ENCODE data around the gene SIRT6.
A peak's percentile ranks its signal among the peaks of the same experiment; 100 is the strongest.
"Not testable (repeated sequence)": the region's sequence is repeated elsewhere in the genome, so short reads cannot be mapped to it uniquely, and the experiment has no call there.

The SIRT6 gene

DNA sequence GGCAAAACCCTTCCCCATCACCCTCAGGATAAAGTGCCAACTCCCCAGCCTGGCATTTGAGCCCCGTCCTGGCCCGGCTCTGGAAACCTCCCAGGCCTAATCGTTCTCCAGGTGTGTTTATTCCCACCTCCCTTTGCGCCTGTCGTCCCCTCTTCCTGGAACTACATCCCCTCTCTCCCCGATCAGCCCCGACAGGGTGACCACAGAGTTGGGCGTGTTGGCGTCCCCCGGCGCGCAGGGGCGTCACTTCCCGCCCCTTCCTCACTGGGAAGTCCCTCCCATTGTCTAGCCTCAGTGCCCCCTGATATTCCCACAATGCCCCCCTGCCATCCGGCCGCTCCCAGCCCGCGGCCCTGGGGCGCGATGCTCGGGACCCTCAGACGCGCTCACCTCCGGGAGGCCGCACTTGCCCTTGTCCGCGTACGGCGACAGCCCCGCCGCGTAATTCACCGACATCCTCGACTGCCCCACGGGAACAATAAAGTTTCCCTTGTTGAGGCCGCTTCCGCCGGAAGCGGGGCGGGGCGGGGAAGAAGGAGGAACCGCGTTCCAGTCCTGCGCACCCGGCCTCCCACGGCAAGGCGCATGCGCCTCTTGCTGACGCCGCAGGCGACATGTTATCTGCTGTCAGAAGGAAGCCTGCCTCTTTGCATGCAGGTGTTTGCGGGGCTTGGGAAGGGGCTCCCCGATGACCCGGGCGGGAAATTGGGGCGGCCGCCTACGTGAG is at the start of gene SIRT6, which contains the start of gene ANKRD24:
SIRT6 (minus strand) TSS at position 480 of the 727 bp plus-strand sequence; CDS start at position 456, 24 bp downstream.
ANKRD24 (plus strand) TSS at position 606 of the 727 bp plus-strand sequence. CDS start 3,737 bp downstream, outside the sequence.
- peak; percentile 93 for DNase-seq
- in situ Hi-C loops (cut with HindIII; ENCODE audit: low pct_ligation_motif_present, low pct_unique_long_range_greater_than_20kb, low sequenced_read_pairs) = no loop called here

GRCh38 chr19:4232139-4232538 is 49.8 kb upstream of the SIRT6 start:
- not testable (repeated sequence) for DNase-seq

GRCh38 chr19:4231521-4231920 is 49.2 kb upstream of the SIRT6 start:
- DNase-seq; in situ Hi-C loops (cut with HindIII; ENCODE audit: low pct_ligation_motif_present, low pct_unique_long_range_greater_than_20kb, low sequenced_read_pairs): not testable (repeated sequence)

More at GRCh38 chr19:4232139-4232538, 49.8 kb upstream of the SIRT6 start:
- in situ Hi-C loops (cut with HindIII; ENCODE audit: low pct_ligation_motif_present, low pct_unique_long_range_greater_than_20kb, low sequenced_read_pairs) = not testable (repeated sequence)

- DNase-seq; in situ Hi-C loops (cut with HindIII; ENCODE audit: low pct_ligation_motif_present, low pct_unique_long_range_greater_than_20kb, low sequenced_read_pairs): not testable (repeated sequence)
Measured at GRCh38 chr19:4230237-4230636, 47.9 kb upstream of the SIRT6 start.

DNA sequence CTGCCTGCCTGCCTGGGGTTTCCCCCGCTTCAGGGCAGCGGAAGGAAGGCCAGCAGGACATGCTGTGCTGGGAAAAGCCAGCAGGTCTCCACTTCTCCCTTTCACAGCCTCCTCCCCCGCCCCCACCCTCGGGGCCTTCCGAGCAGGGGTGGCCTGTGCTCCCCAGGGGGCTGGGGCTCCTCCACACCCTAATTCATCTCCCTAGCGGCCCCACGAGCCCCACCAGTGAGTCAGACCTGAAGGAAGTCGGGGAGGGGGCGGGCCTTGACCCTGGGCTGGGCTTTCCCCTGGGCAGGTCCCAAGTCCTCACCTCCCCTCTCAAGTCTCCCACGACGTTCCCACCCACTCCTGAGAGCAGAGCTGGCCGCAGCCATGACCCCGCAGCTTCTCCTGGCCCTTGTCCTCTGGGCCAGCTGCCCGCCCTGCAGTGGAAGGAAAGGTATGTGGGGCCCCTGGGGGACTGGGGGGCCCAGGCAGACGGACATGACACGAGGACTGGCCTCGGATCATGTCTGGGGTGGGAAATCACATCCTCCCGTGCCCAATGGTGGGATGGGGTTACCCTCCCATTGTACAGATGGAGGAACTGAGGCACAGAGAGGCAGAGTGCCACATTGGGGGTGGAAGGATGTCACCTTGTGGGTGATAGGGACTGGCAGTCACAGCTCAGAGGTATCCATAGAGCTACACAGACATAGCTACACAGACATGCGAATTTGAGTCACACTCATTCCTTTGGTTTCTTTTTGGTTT is 47.0 kb upstream of the SIRT6 start, which contains the start of gene EBI3:
EBI3 (plus strand) TSS at position 345 of the 753 bp plus-strand sequence; CDS start at position 373, 28 bp downstream.
- in situ Hi-C loops (cut with HindIII; ENCODE audit: low pct_ligation_motif_present, low pct_unique_long_range_greater_than_20kb, low sequenced_read_pairs) = no loop called here
- peak; percentile 53 for DNase-seq

DNA sequence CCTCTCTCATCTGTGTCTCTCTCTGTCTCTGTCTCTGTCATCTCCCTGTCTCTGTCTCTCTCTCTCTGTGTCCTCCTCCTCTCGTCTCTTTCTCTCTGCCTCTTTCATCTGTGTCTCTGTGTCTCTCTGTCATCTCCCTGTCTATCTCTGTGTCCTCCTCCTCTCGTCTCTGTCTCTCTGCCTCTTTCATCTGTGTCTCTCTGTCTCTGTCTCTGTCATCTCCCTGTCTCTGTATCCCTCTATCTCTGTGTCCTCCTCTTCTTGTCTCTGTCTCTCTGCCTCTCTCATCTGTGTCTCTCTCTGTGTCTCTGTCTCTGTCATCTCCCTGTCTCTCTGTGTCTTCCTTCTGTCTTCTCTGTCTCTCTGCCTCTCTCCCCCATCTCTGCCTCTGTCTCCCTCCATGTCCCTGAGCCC is 46.4 kb upstream of the SIRT6 start:
- DNase-seq = no peak
- in situ Hi-C loops (cut with HindIII; ENCODE audit: low pct_ligation_motif_present, low pct_unique_long_range_greater_than_20kb, low sequenced_read_pairs) = no loop called here

DNA sequence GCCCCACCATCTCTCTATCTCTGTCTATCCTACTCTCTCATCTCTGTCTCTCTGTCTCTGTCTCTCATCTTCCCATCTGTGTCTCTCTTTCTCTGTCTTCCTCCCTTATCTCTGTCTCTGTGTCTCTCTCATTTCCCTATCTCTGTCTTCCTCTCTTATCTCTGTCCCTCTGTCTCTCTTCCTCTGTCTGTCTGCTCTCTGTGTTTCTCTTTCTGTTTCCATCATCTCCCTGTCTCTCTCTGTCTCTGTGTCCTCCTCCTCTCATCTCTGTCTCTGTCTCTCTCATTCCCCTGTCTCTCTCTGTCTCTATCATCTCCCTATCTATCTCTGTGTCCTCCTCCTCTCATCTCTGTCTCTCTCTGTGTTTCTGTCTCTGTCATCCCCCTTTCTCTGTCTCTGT is 45.4 kb upstream of the SIRT6 start:
- in situ Hi-C loops (cut with HindIII; ENCODE audit: low pct_ligation_motif_present, low pct_unique_long_range_greater_than_20kb, low sequenced_read_pairs) = no loop called here
- no peak for DNase-seq

DNA sequence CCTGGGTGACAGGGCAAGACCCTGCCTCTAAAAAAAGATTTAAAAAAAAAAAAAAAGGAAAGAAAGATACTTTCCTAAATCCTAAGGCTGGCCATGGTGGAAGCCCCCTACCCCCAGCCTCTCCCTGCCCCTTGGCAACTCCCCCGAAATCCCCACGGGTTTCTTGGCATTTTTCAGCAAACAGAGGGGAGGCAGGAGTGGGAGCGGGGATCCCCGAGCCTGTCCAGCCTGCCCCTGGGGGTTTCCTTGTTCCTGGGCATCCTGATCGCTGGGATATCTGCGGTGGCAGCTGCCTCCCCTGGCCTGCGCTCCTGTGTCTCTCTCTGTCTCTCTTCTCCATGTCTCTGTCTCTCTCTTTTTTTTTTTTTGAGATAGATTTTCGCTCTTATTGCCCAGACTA is 43.5 kb upstream of the SIRT6 start:
- in situ Hi-C loops (cut with HindIII; ENCODE audit: low pct_ligation_motif_present, low pct_unique_long_range_greater_than_20kb, low sequenced_read_pairs) = no loop called here
- no peak for DNase-seq

DNA sequence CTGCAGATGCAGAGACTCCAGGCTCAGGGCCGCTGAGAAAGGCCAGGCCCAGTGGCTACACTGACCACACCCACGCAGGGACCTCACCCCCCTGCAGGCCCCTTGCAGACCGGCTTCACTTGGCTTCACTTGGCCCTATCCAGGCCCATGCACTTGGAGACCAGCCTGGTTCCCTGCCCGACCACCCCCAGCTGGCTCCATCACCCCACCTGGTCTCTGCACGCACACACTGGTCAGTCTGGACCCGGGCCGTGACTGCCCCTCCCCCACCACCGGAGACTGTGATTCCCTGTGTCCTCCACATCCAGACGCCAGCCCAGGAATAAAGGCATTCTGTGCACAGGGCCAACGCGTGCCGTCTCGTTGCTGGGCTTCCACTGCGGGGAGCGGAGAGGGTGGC is 42.1 kb upstream of the SIRT6 start:
- in situ Hi-C loops (cut with HindIII; ENCODE audit: low pct_ligation_motif_present, low pct_unique_long_range_greater_than_20kb, low sequenced_read_pairs) = no loop called here
- DNase-seq = no peak

- in situ Hi-C loops (cut with HindIII; ENCODE audit: low pct_ligation_motif_present, low pct_unique_long_range_greater_than_20kb, low sequenced_read_pairs) = no loop called here
- no peak for DNase-seq
Measured at GRCh38 chr19:4220188-4220587, 37.8 kb upstream of the SIRT6 start.

DNA sequence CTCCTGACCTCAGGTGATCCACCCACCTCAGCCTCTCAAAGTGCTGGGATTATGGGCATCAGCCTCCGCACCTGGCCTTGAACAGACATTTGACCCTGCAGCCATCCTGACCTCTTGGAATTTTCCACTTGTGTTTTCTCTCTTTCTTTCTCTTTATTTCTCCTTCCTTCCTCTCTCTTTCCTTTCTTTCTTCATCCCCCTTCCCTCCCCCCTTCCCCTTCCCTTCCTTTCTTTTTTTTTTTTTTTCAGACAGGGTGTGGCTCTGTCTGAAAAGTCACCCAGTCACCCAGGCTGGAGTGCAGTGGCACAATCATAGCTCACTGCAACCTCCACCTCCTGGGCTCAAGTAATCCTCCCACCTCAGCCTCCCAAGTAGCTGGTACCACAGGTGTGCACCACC is 36.2 kb upstream of the SIRT6 start:
- DNase-seq; in situ Hi-C loops (cut with HindIII; ENCODE audit: low pct_ligation_motif_present, low pct_unique_long_range_greater_than_20kb, low sequenced_read_pairs): not testable (repeated sequence)

DNA sequence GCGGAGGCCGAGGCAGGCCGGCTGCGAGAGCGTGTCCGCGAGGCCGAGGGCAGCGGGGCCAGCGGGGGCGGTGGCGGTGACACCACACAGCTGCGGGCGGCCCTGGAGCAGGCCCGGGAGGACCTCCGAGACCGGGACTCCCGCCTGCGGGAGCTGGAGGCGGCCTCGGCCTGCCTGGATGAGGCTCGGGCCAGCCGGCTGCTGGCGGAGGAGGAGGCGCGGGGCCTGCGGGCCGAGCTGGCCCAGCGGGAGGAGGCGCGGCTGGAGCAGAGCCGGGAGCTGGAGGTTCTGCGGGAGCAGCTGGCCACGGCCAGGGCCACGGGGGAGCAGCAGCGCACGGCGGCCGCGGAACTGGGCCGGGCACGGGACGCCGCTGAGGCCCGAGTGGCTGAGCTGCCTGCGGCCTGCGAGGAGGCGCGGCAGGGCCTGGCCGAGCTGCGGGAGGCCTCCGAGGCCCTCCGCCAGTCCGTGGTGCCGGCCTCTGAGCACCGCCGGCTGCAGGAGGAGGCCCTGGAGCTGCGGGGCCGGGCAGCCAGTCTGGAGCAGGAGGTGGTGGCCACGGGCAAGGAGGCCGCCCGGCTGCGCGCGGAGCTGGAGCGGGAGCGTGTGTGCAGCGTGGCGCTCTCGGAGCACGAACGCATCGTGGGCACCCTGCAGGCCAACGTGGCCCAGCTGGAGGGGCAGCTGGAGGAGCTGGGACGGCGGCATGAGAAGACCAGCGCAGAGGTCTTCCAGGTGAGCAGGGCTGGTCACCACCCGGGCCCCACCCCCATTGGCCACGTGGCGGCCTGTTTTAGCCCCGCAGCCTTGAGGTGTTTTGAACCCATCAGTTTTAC is 35.3 kb upstream of the SIRT6 start:
- in situ Hi-C loops (cut with HindIII; ENCODE audit: low pct_ligation_motif_present, low pct_unique_long_range_greater_than_20kb, low sequenced_read_pairs) = no loop called here
- DNase-seq = no peak

- in situ Hi-C loops (cut with HindIII; ENCODE audit: low pct_ligation_motif_present, low pct_unique_long_range_greater_than_20kb, low sequenced_read_pairs) = no loop called here
- no peak for DNase-seq
Measured at GRCh38 chr19:4216846-4217245, 34.5 kb upstream of the SIRT6 start.

DNA sequence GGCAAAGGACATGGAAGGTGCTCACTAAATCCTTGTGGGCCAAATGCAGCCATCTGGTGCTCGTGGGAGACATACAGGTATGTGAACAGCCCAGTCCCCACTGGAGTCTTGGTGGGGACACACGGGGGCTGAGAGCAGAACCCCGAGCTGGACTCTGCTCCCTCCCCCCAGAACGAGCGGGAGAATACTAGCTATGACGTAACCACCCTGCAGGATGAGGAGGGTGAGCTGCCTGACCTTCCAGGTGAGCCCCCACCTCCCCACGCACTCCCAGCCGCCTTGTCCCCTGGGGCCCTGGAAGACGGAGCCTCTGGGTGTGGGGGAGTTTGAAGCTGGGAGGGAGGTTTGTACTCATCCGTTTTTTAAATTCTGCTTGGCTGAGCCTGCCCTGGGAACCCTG is 33.4 kb upstream of the SIRT6 start:
- in situ Hi-C loops (cut with HindIII; ENCODE audit: low pct_ligation_motif_present, low pct_unique_long_range_greater_than_20kb, low sequenced_read_pairs) = no loop called here
- DNase-seq = no peak

- in situ Hi-C loops (cut with HindIII; ENCODE audit: low pct_ligation_motif_present, low pct_unique_long_range_greater_than_20kb, low sequenced_read_pairs) = no loop called here
Measured at GRCh38 chr19:4213116-4213515, 30.8 kb upstream of the SIRT6 start.

DNA sequence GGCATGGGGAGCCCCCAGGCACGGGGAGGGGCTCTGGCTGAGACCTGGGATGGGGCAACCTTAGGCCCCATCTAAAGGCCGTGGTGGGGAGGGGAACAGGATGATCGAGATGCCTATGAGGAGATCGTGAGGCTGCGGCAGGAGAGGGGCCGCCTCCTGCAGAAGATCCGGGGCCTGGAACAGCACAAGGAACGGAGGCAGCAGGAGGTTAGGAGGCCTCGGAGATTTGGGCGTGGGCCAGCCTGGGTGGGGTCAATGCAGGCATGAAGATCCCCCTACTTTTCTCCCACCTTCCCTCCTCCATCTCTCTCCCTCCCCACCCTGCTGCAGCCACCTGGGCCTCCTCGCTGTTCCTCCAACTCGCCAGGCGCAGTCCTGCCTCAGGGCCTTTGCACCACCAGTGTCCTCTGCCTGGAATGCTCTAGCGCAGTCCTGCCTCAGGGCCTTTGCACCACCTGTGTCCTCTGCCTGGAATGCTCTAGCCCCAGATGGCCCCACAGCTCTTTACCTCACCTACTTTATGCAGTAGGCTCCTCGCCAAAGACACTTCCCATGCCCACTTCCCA is 27.9 kb upstream of the SIRT6 start:
- DNase-seq = no peak
- in situ Hi-C loops (cut with HindIII; ENCODE audit: low pct_ligation_motif_present, low pct_unique_long_range_greater_than_20kb, low sequenced_read_pairs) = no loop called here

More at GRCh38 chr19:4213116-4213515, 30.8 kb upstream of the SIRT6 start:
- DNase-seq = no peak

DNA sequence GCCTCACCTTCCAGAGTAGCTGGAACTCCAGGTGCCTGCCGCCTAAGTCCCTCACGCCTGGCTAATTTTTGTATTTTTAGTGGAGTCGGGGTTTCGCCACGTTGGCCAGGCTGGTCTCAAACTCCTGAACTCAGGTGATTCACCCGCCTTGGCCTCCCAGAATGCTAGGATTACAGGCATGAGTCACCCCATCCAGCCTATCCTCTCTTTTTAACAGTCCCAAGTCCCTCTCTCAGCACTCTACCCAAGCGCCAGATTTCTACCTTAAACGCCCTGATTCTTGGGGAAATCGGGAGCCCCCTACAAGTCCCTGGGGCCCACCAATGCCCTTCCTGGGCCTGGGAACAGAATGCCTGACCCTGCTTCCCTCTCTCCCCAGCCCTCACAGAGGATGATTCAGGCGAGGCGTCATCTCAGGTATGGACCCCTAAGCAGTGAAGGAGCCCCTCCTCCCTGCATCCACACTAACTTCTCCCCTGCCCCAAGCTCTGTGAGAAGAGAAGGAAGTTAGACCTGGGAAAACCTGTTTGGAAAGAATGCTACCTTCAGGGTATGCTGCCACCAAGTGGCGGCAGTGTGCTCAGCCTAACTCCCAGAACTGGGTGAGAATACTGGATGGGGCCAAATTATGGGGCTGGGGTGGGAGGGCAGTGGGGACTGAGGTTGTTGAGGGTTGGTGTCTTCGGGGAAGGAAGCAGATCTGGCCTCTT is 26.2 kb upstream of the SIRT6 start:
- in situ Hi-C loops (cut with HindIII; ENCODE audit: low pct_ligation_motif_present, low pct_unique_long_range_greater_than_20kb, low sequenced_read_pairs) = no loop called here
- peak; percentile 63 for DNase-seq
